HG03159 (cell line): Measurements from ENCODE around the gene GPER1.
"Not testable (repeated sequence)": the region's sequence is repeated elsewhere in the genome, so short reads cannot be mapped to it uniquely, and the experiment has no call there.

ENCODE experiments used
- ATAC-seq: cut with Tn5 transposase; IDR thresholded peaks from one replicate; pipeline ENCODE4 v1.9.1; 2021; ENCODE audit warnings: mild to moderate bottlenecking, moderate library complexity; ENCODE audit not compliant: unreplicated experiment

Gene GPER1

GRCh38 chr7:1101563-1102431, 13.9 kb downstream of the GPER1 start:
- no peak for ATAC-seq

- ATAC-seq = peak; percentile 41
These were observed 15.3 kb downstream of the GPER1 start for GRCh38 chr7:1103009-1103788.

GRCh38 chr7:1103789-1104515, 16.0 kb downstream of the GPER1 start:
- peak; percentile 4 for ATAC-seq

GRCh38 chr7:1104516-1105179, 16.7 kb downstream of the GPER1 start:
- ATAC-seq = no peak

GRCh38 chr7:1105189-1105588, 17.3 kb downstream of the GPER1 start:
- ATAC-seq = no peak

- ATAC-seq = no peak
These were observed 18.3 kb downstream of the GPER1 start for GRCh38 chr7:1106063-1106792.

- no peak for ATAC-seq
These were observed 19.0 kb downstream of the GPER1 start for GRCh38 chr7:1106793-1107421.

GRCh38 chr7:1108264-1108920, 20.5 kb downstream of the GPER1 start:
- ATAC-seq = no peak

GRCh38 chr7:1109581-1110310, 21.8 kb downstream of the GPER1 start:
- no peak for ATAC-seq

- no peak for ATAC-seq
These were observed 22.4 kb downstream of the GPER1 start for GRCh38 chr7:1110358-1110757.

GRCh38 chr7:1111156-1111555, 23.2 kb downstream of the GPER1 start:
- ATAC-seq = no peak

- no peak for ATAC-seq
These were observed 24.2 kb downstream of the GPER1 start for GRCh38 chr7:1112109-1112508.

- ATAC-seq = no peak
These were observed 25.0 kb downstream of the GPER1 start for GRCh38 chr7:1112625-1113547.

GRCh38 chr7:1113548-1113885, 25.6 kb downstream of the GPER1 start:
- ATAC-seq = no peak

GRCh38 chr7:1114088-1114487, 26.2 kb downstream of the GPER1 start:
- no peak for ATAC-seq

GRCh38 chr7:1114505-1114904, 26.6 kb downstream of the GPER1 start:
- ATAC-seq = no peak

GRCh38 chr7:1115171-1116045, 27.5 kb downstream of the GPER1 start:
- not testable (repeated sequence) for ATAC-seq
